ENCODE results near the gene IGFBP5. TPM values are rescaled to one million over a fixed set of nuclear protein-coding genes. Genes with fewer than 3 reads are reported as not detected.
A peak's percentile ranks its signal among the peaks of the same experiment; 100 is the strongest.

The IGFBP5 gene, protein sequence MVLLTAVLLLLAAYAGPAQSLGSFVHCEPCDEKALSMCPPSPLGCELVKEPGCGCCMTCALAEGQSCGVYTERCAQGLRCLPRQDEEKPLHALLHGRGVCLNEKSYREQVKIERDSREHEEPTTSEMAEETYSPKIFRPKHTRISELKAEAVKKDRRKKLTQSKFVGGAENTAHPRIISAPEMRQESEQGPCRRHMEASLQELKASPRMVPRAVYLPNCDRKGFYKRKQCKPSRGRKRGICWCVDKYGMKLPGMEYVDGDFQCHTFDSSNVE
- total RNA-seq (2021; fragmentation: NEBNext Ultra II Directional; extraction: Animal tissue kit (Norgen Biotek cat#: 25700)) (2.0 and 2.5 TPM in 2 replicates), polyA plus RNA-seq (2011; rRNA removed) (2.2 and 4.4 TPM in 2 replicates), polyA minus RNA-seq (2011; rRNA and poly(A)+ RNA removed) (2.0 and 3.6 TPM in 2 replicates)
- 2.9 TPM for polyA plus RNA-seq (2011; cell fraction: cytosol; rRNA removed)
- 3.6 TPM for polyA plus RNA-seq (2011; cell fraction: nucleus; rRNA removed)
- polyA plus RNA-seq (2012, experiment 1 of 2): 1.7 to 2.1 TPM (median 2.0 TPM) in 4 replicates
- 1.0 TPM for polyA plus RNA-seq (2012, experiment 2 of 2)
- polyA plus RNA-seq (2013, experiment 1 of 2): 2.8 TPM
- 3.4 TPM for polyA plus RNA-seq (2013, experiment 2 of 2)
- 2.9 TPM for polyA minus RNA-seq (2011; cell fraction: cytosol; rRNA and poly(A)+ RNA removed)
- 2.8 TPM for polyA minus RNA-seq (2011; cell fraction: nucleus; rRNA and poly(A)+ RNA removed)
- long read RNA-seq, experiment 1: 0 reads
- long read RNA-seq, experiment 2: 0 reads

DNA sequence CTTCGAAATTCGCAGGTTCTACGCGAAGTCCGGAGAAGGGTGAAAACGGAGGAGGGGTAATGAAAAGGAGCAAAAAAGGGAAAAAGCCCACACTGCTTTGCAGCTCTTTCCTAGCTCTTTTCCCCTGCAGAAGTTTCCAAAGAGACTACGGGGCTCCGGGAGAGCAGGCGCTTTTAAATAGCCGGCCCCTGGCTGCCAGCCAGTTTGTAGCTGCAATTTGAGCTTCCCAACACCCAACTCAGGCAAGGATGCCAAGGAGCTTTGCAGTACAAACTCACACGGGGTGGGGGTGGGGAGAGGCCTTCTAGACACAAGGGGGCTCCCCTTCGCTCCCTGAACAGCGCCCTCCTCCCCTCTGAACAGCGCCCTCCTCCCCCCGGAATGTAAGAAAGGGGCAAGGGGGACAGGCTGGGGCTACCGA lies at the start of gene IGFBP5:
Gene IGFBP5, minus strand, starts transcription at position 149 of the 421 bp plus-strand sequence. CDS start 774 bp downstream, outside the sequence.
- POLR2A ChIA-PET (ENCODE audit: partially characterized antibody): interaction anchor here (0.6 to 1.1 kb wide), 4 partner anchors 194 to 1546 kb away, joined by 3 to 6 read pairs (median 3); no protein-coding TSS in a partner anchor
- CTCF ChIA-PET (ENCODE audit: partially characterized antibody): interaction anchor here (0.6 to 5.4 kb wide), 42 partner anchors 8 to 1064 kb away, joined by 3 to 41 read pairs (median 4); no protein-coding TSS in a partner anchor
- H3K4me2 ChIP-seq (ENCODE audit: insufficient read depth in 1 of 2, low read depth in 2 of 2, low read length in 2 of 2): peak within 1 kb of the TSS; percentile 94 to 97
- no peak within 1 kb of the TSS; the same call in 1 of the 2 replicates for H2BK15ac ChIP-seq (ENCODE audit: low read length)
- FAIRE-seq (no peak), DNase-seq (ENCODE audit: low read depth in 1 of 2, low spot score in 2 of 2) (peak; percentile 66 to 75)
- H3K56ac ChIP-seq (replicated peaks; ENCODE audit: insufficient read length, low read depth, low read length): no peak within 1 kb of the TSS
- H3K36me3 ChIP-seq (ENCODE audit: control insufficient read depth in 2 of 4, insufficient read depth in 4 of 4, low read length in 3 of 4): no peaks in the 10 kb centered on the region
- H3K79me1 ChIP-seq (ENCODE audit: low read depth, low read length): no peaks in the 10 kb centered on the region
- H3K27ac ChIP-seq (ENCODE audit: low read depth, low read length): no peak within 1 kb of the TSS
- peak within 1 kb of the TSS; percentile 44 for H3K18ac ChIP-seq (ENCODE audit: extremely low read depth, low read length)
- H3K9ac ChIP-seq (replicated peaks in 1 of 4; ENCODE audit: extremely low read depth in 1 of 4, low read depth in 3 of 4, low read length in 3 of 4): peak within 1 kb of the TSS in 2 of 4 experiments; percentile 30 to 32; a peak in 2 of 7 replicates
- no peak within 1 kb of the TSS for H4K91ac ChIP-seq (replicated peaks; ENCODE audit: insufficient read length, low read length)
- no peak within 1 kb of the TSS for H3K23ac ChIP-seq (ENCODE audit: insufficient read length)
- peak within 1 kb of the TSS; percentile 11 for H4K5ac ChIP-seq (ENCODE audit: insufficient read length, low read depth, low read length)
- peak within 1 kb of the TSS; percentile 52 to 71 (median 69) for H3K4me3 ChIP-seq (ENCODE audit: extremely low read depth in 1 of 4, insufficient read depth in 2 of 4, low read depth in 3 of 4, low read length in 4 of 4)
- WGBS, 2 experiments (ENCODE audit: extremely low coverage in 1 of 2, insufficient coverage in 1 of 2, insufficient read length in 1 of 2, insufficient replicate concordance in 2 of 2, low coverage in 1 of 2, low lambda C conversion rate in 2 of 2, missing lambda C conversion rate in 1 of 2): 0% methylated on average over 16 of the region's 16 CpGs; no CpG with 5 or more reads in 1 of the 2 experiments
- no peak within 1 kb of the TSS for H2BK5ac ChIP-seq (ENCODE audit: low read depth, low read length)
- H3K4ac ChIP-seq (replicated peaks; ENCODE audit: insufficient read length, low read depth, low read length): peak within 1 kb of the TSS; percentile 48
- no peaks in the 10 kb centered on the region for H3K9me3 ChIP-seq (ENCODE audit: insufficient read depth in 2 of 2, low read depth in 1 of 2, low read length in 1 of 2)
- H3K14ac ChIP-seq (ENCODE audit: insufficient read length): no peak within 1 kb of the TSS
- H4K20me1 ChIP-seq (replicated peaks in 1 of 2; ENCODE audit: control insufficient read depth in 1 of 2, insufficient read depth in 2 of 2, low read length in 2 of 2): no peaks in the 10 kb centered on the region
- H2BK12ac ChIP-seq (ENCODE audit: low read depth, low read length): peak within 1 kb of the TSS; percentile 13; the same call in 1 of the 2 replicates
- H2AK5ac ChIP-seq (ENCODE audit: low read depth, low read length): peak within 1 kb of the TSS; percentile 25; the same call in 1 of the 2 replicates
- peaks cover 0 to 20% (median 19%) of the 10 kb centered on the region in 4 experiments; a peak in 5 of 7 replicates for H3K27me3 ChIP-seq (replicated peaks in 1 of 4; ENCODE audit: control insufficient read depth in 3 of 4, extremely low read depth in 1 of 4, insufficient read depth in 3 of 4, low read length in 3 of 4)
- no peak within 1 kb of the TSS for H2BK120ac ChIP-seq (replicated peaks; ENCODE audit: low read depth, low read length)
- H3K23me2 ChIP-seq (ENCODE audit: low read depth, low read length): peaks cover 28% of the 10 kb centered on the region
- peaks cover 7 to 15% (median 11%) of the 10 kb centered on the region in 4 experiments for H3K4me1 ChIP-seq (replicated peaks in 1 of 4; ENCODE audit: control insufficient read depth in 3 of 4, insufficient read depth in 4 of 4, low read length in 3 of 4)
- H2BK20ac ChIP-seq (ENCODE audit: low read length): peak within 1 kb of the TSS; percentile 53; the same call in 1 of the 2 replicates
- no peaks in the 10 kb centered on the region for H3K79me2 ChIP-seq (ENCODE audit: control insufficient read depth in 1 of 2, insufficient read depth in 2 of 2, low read length in 2 of 2)
- H4K8ac ChIP-seq (ENCODE audit: extremely low read depth, insufficient read depth, low read length): no peak within 1 kb of the TSS
- H2AFZ ChIP-seq (ENCODE audit: low read length): peak within 1 kb of the TSS; percentile 43
- TF ChIP-seq EZH2 (IDR thresholded peaks at IDR 0.05; ENCODE audit: low read depth, low read length, severe bottlenecking) (no peak), JUND (IDR thresholded peaks at IDR 0.05; ENCODE audit: low read length) (0 out of 2 replicates have a peak, but pooled peaks have one; percentile 9), POU5F1 (IDR thresholded peaks at IDR 0.05; ENCODE audit: low read depth, low read length) (no peak), SP2 (IDR thresholded peaks at IDR 0.05; ENCODE audit: low read length) (no peak), TCF12 (IDR thresholded peaks at IDR 0.05; ENCODE audit: low read depth, low read length) (0 out of 2 replicates have a peak, but pooled peaks have one; percentile 17), EP300 (IDR thresholded peaks at IDR 0.05; ENCODE audit: borderline replicate concordance in 1 of 2, low read depth in 2 of 2, low read length in 2 of 2) (0 out of 3 replicates have a peak, but pooled peaks of 1 of the 2 experiments have one; percentile 39), CBX5 (IDR thresholded peaks at IDR 0.05; ENCODE audit: low read depth, low read length) (no peak), POLR2A (IDR thresholded peaks at IDR 0.05; ENCODE audit: control extremely low read depth in 1 of 2, low read depth in 2 of 2, low read length in 2 of 2) (peak in 1 of 2 experiments; percentile 14; a peak in 1 of 3 replicates), CHD2 (IDR thresholded peaks at IDR 0.05; ENCODE audit: low read length) (no peak)

Data from H1 (cell line).